H9 (cell line): Measurements from ENCODE around the gene PDE7B. TPM values are rescaled to one million over a fixed set of nuclear protein-coding genes. Genes with fewer than 3 reads are reported as not detected.

Source experiments
- DNase-seq: peaks from one replicate; pipeline ENCODE4 v3.0.0-alpha.2; 2017
- H2AFZ ChIP-seq: one replicate; pipeline ENCODE4 v1.6.1; 2013; ENCODE audit warnings: mild to moderate bottlenecking, low read length, control low read depth, moderate library complexity
- H2AK5ac ChIP-seq: 2 replicates; pipeline ENCODE4 v1.6.1; 2013; ENCODE audit warnings: low read length, control low read depth, mixed read lengths; ENCODE audit not compliant: insufficient read length
- H2BK120ac ChIP-seq: one replicate; pipeline ENCODE4 v1.6.1; 2013; ENCODE audit warnings: low read depth, mild to moderate bottlenecking, low read length, control low read depth, inconsistent platforms; ENCODE audit not compliant: poor library complexity, severe bottlenecking
- H2BK12ac ChIP-seq: 2 replicates; pipeline ENCODE4 v1.6.1; 2013; ENCODE audit warnings: low read length, control low read depth, mixed read lengths, low read depth; ENCODE audit not compliant: insufficient read length
- H2BK15ac ChIP-seq: 2 replicates; pipeline ENCODE4 v1.6.1; 2013; ENCODE audit warnings: low read depth, low read length, control low read depth
- H2BK20ac ChIP-seq: one replicate; pipeline ENCODE4 v1.6.1; 2013; ENCODE audit warnings: low read depth, mild to moderate bottlenecking, low read length, control low read depth, inconsistent platforms; ENCODE audit not compliant: poor library complexity, severe bottlenecking
- H2BK5ac ChIP-seq: 2 replicates; pipeline ENCODE4 v1.6.1; 2013; ENCODE audit warnings: low read length, control low read depth, mixed read lengths; ENCODE audit not compliant: insufficient read length
- H3K14ac ChIP-seq: 2 replicates; pipeline ENCODE4 v1.6.1; 2013; ENCODE audit warnings: low read length, control low read depth; ENCODE audit not compliant: insufficient read depth
- H3K18ac ChIP-seq: 2 replicates; pipeline ENCODE4 v1.6.1; 2013; ENCODE audit warnings: low read depth, mild to moderate bottlenecking, mixed read lengths, low read length, control low read depth; ENCODE audit not compliant: insufficient read length
- H3K23ac ChIP-seq: 2 replicates; pipeline ENCODE4 v1.6.1; 2013; ENCODE audit warnings: low read length, control low read depth, mixed read lengths, low read depth; ENCODE audit not compliant: insufficient read length
- H3K23me2 ChIP-seq: 2 replicates; pipeline ENCODE4 v1.6.1; 2013; ENCODE audit warnings: low read depth, mild to moderate bottlenecking, mixed read lengths, low read length, control low read depth; ENCODE audit not compliant: insufficient read length, poor library complexity, severe bottlenecking
- H3K27ac ChIP-seq: 2 replicates; pipeline ENCODE4 v1.5.1; 2013; ENCODE audit warnings: low read length, control low read depth, mixed read lengths, low read depth; ENCODE audit not compliant: insufficient read length
- H3K27me3 ChIP-seq: 2 replicates; pipeline ENCODE4 v1.6.1; 2013; ENCODE audit warnings: low read length, control low read depth, inconsistent platforms; ENCODE audit not compliant: insufficient read depth
- H3K4ac ChIP-seq: 2 replicates; pipeline ENCODE4 v1.6.1; 2013; ENCODE audit warnings: low read depth, mild to moderate bottlenecking, control low read depth, inconsistent platforms, low read length, moderate library complexity
- H3K4me1 ChIP-seq: 2 replicates; pipeline ENCODE4 v1.6.1; 2013; ENCODE audit warnings: low read length, control low read depth, inconsistent platforms; ENCODE audit not compliant: insufficient read depth
- H3K4me2 ChIP-seq: 2 replicates; pipeline ENCODE4 v1.6.1; 2013; ENCODE audit warnings: low read length, control low read depth, mixed read lengths; ENCODE audit not compliant: insufficient read length, insufficient read depth
- H3K56ac ChIP-seq: 2 replicates; pipeline ENCODE4 v1.6.1; 2013; ENCODE audit warnings: low read depth, mild to moderate bottlenecking, mixed read lengths, low read length, control low read depth; ENCODE audit not compliant: insufficient read length
- H3K79me1 ChIP-seq: 2 replicates; pipeline ENCODE4 v1.6.1; 2013; ENCODE audit warnings: low read depth, mild to moderate bottlenecking, moderate library complexity, low read length, control low read depth, inconsistent platforms; ENCODE audit not compliant: insufficient read depth, poor library complexity, severe bottlenecking
- H3K79me2 ChIP-seq: 2 replicates; pipeline ENCODE4 v1.6.1; 2013; ENCODE audit warnings: low read length, control low read depth, inconsistent platforms; ENCODE audit not compliant: insufficient read depth
- H3K9ac ChIP-seq: 2 replicates; pipeline ENCODE4 v1.6.1; 2013; ENCODE audit warnings: low read length, control low read depth, mixed read lengths; ENCODE audit not compliant: insufficient read length; ENCODE audit errors: extremely low read depth
- H3K9me3 ChIP-seq: one replicate; pipeline ENCODE4 v1.6.1; 2013; ENCODE audit warnings: low read depth, low read length, inconsistent platforms; ENCODE audit not compliant: control insufficient read depth
- H3T11ph ChIP-seq: one replicate; pipeline ENCODE4 v1.6.1; 2013; ENCODE audit warnings: mild to moderate bottlenecking, low read length, control low read depth, inconsistent platforms
- H4K20me1 ChIP-seq: one replicate; pipeline ENCODE4 v1.6.1; 2013; ENCODE audit not compliant: control insufficient read depth, insufficient read length, insufficient read depth
- H4K5ac ChIP-seq: 2 replicates; pipeline ENCODE4 v1.6.1; 2013; ENCODE audit warnings: low read depth, mild to moderate bottlenecking, mixed read lengths, low read length, control low read depth; ENCODE audit not compliant: insufficient read length
- H4K8ac ChIP-seq: replicated peaks from 2 replicates; pipeline ENCODE4 v1.6.1; 2013; ENCODE audit warnings: low read length, control low read depth, mixed read lengths, low read depth; ENCODE audit not compliant: insufficient read length
- H4K91ac ChIP-seq: 2 replicates; pipeline ENCODE4 v1.6.1; 2013; ENCODE audit warnings: low read depth, mild to moderate bottlenecking, moderate library complexity, mixed read lengths, low read length, control low read depth; ENCODE audit not compliant: insufficient read length
- H3K27ac Mint-ChIP-seq, 3 experiments: 2 replicates in 2 of 3; 3 replicates in 1 of 3; pipeline ENCODE4 v1.8.0; 2020 to 2021; ENCODE audit warnings: mixed read lengths in 3 of 3, mild to moderate bottlenecking in 1 of 3, moderate library complexity in 1 of 3
- H3K27me3 Mint-ChIP-seq: 2 replicates; pipeline ENCODE4 v1.8.0; 2021; ENCODE audit warnings: low read depth, mild to moderate bottlenecking, moderate library complexity, mixed read lengths
- H3K36me3 Mint-ChIP-seq, 3 experiments: 2 replicates in 2 of 3; 3 replicates in 1 of 3; pipeline ENCODE4 v1.8.0; 2020 to 2021; ENCODE audit warnings: low read depth in 3 of 3, mixed read lengths in 3 of 3; ENCODE audit not compliant: insufficient read depth in 1 of 3
- H3K4me1 Mint-ChIP-seq, 2 experiments: 2 replicates each; pipeline ENCODE4 v1.8.0; 2020; ENCODE audit warnings: mixed read lengths in 2 of 2
- H3K4me3 Mint-ChIP-seq, 2 experiments: 2 replicates in 1 of 2; 3 replicates in 1 of 2; pipeline ENCODE4 v1.8.0; 2020 to 2021; ENCODE audit warnings: mild to moderate bottlenecking in 2 of 2, mixed read lengths in 2 of 2, moderate library complexity in 1 of 2
- H3K9me3 Mint-ChIP-seq, 2 experiments: 2 replicates in 1 of 2; 3 replicates in 1 of 2; pipeline ENCODE4 v1.8.0; 2020; ENCODE audit warnings: mild to moderate bottlenecking in 2 of 2, mixed read lengths in 2 of 2, moderate library complexity in 1 of 2
- CTCF ChIP-seq: fragments of 200-600 bp; sonication (generic); conservative IDR thresholded peaks from 3 replicates; pipeline ENCODE4 v1.8.0; 2021; ENCODE audit warnings: antibody characterized with exemption, mild to moderate bottlenecking
- WGBS: extraction: QIAGEN DNeasy Blood & Tissue Kit; methylation state at CpG from one replicate; pipeline ENCODE4 v1.1.7; 2013; ENCODE audit warnings: missing lambda C conversion rate, low lambda C conversion rate, mixed read lengths; ENCODE audit not compliant: insufficient read length; ENCODE audit errors: extremely low coverage; 5-methylcytosine and 5-hydroxymethylcytosine counted together
- total RNA-seq: library from RNA; stranded (reverse); gene quantifications from 2 replicates; pipeline ENCODE4 v1.2.1, GENCODE V29; 2021

PDE7B gene
- total RNA-seq, 1 experiment from 2014 or later, result not detected

- no peak overlapping the region; a peak in 1 of 7 replicates for H3K27ac Mint-ChIP-seq
Measured at GRCh38 chr6:135813401-135813800, 38.1 kb upstream of the PDE7B start.

More at GRCh38 chr6:135813401-135813800, 38.1 kb upstream of the PDE7B start:
- Histone ChIP-seq H3T11ph (no peak overlapping the region), H4K8ac (no peak overlapping the region), H3K27ac (no peak overlapping the region), H2BK12ac (no peak overlapping the region), H3K14ac (no peak overlapping the region), H4K91ac (no peak overlapping the region), H2BK20ac (no peak overlapping the region), H3K23me2 (no peaks in the 10 kb centered on the region), H3K18ac (no peak overlapping the region), H2BK15ac (no peak overlapping the region), H3K4ac (no peak overlapping the region), H2BK120ac (no peak overlapping the region), H4K5ac (no peak overlapping the region), H3K56ac (no peak overlapping the region), H3K9me3 (no peaks in the 10 kb centered on the region), H3K23ac (no peak overlapping the region), H3K4me1 (no peaks in the 10 kb centered on the region; the same call in 1 of the 2 replicates), H3K79me2 (no peaks in the 10 kb centered on the region), H2BK5ac (no peak overlapping the region), H2AFZ (no peak overlapping the region), H4K20me1 (no peaks in the 10 kb centered on the region), H3K9ac (no peak overlapping the region), H2AK5ac (no peak overlapping the region), H3K79me1 (no peaks in the 10 kb centered on the region), H3K4me2 (no peak overlapping the region), H3K27me3 (no peaks in the 10 kb centered on the region)
- no peak for TF ChIP-seq CTCF
- Mint-ChIP-seq H3K36me3 (no peaks in the 10 kb centered on the region; a peak in 1 of 7 replicates), H3K27me3 (no peaks in the 10 kb centered on the region), H3K4me1 (peaks cover 29 to 38% of the 10 kb centered on the region in 2 experiments), H3K9me3 (peaks cover 0 to 3% of the 10 kb centered on the region in 2 experiments; a peak in 2 of 5 replicates), H3K4me3 (no peak overlapping the region)
- WGBS, result no CpG with 5 or more reads among the region's 6 CpGs
- DNase-seq, result no peak
